ENCODE measurements around the gene ARFGEF2.

ARFGEF2 gene

DNA sequence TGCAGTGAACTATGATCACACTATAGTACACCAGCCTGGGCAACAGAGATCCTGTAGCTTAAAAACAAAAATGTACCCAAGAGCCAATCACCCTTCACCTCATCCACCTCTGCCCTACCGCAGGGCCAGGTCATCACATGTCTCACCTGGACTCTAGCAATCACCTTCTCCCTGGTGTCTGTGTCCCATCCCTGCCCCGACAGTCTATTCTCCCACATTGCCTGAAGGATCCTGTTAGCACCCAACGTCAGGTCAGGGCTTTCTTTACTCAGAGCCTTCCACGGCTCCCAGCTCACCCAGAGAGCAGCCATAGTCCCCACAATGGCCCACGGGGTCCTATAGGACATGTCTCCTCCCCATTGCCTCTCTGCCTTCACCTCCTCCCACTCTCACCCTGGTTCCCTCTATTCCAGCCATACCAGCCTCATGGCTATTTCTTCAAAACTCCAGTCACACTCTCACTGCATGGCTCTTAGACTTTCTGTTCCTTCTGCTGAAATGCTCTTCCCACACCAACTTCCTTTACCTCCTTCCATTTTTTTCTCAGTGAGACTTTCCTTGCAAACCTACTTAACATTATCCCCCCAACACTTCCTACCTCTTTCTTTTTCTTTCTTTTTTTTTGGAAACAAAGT lies 22.5 kb upstream of the ARFGEF2 start:
- DNase-seq (ENCODE audit: low spot score): no peak

- DNase-seq (ENCODE audit: low spot score): no peak
Measured at GRCh38 chr20:48899881-48900280, 21.6 kb upstream of the ARFGEF2 start.

- no peak for DNase-seq (ENCODE audit: low spot score)
Measured at GRCh38 chr20:48901326-48901725, 20.2 kb upstream of the ARFGEF2 start.

DNA sequence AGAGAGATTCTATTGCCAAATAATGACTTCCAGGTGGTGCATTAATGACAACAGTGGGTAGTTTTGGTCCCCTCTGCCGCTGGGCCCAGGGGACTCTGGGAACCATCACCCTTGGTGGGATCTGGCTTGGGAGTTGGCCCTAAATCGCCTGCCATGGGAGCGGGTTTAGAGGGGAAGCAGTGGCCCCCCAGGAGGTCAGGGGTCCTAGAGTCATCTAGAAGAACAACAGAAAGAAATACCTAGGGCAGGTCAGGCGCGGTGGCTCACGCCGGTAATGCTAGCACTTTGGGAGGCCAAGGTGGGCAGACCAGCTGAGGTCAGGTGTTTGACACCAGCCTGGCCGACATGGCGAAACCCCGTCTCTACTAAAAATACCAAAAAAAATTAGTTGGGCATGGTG lies 17.8 kb upstream of the ARFGEF2 start:
- DNase-seq (ENCODE audit: low spot score): no peak

DNA sequence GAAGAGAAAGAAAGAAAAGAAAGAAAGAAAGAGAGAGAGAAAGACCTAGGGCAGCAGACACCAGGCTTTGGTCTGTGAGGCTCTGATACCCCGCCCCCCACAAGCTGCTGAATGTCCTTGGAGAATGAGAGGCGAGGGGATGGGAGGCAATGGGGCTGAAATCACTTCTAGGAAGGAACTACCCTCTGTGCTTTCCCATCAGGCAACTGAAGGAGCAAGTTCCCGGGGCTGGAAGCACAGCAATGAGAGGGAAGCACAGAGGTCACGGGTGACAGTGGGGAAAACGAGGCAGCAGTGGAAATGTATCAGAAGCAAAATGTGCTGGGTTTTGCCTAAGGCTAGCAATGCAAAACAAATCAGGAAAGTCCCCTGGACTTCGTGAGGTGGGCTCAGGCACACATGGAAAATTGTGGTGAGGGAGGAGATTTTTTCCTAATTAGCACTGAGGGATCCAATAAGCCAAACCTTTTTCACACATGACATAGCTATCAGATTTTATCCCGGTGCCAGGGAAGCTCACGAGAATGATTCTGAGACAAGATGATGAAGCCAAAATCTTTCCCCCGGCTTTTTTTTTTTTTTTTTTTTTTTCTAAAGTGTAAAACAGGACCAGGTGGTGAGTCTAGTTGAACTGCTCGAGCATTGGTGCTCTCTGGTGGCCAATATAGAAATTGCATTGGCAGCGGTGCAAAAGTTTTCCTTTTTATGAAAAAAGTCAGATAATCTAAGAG lies 16.8 kb upstream of the ARFGEF2 start:
- DNase-seq (ENCODE audit: low spot score): peak; percentile 78

DNA sequence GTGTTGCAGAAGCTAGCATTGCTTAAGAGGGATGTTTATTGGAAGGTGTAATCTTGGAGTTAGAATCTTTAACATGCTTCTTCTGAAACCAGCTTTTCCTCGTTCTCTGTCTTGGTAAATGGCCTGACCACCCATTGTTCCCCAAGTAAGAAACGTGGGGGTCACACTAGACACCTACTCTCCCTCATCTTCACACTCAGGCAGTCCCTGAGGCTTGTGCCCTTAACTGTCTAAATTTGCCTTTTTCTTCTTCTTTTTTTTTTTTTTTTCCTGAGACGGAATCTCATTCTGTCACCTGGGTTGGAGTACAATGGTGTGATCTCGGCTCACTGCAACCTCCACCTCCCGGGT lies 16.2 kb upstream of the ARFGEF2 start:
- DNase-seq (ENCODE audit: low spot score): no peak

DNA sequence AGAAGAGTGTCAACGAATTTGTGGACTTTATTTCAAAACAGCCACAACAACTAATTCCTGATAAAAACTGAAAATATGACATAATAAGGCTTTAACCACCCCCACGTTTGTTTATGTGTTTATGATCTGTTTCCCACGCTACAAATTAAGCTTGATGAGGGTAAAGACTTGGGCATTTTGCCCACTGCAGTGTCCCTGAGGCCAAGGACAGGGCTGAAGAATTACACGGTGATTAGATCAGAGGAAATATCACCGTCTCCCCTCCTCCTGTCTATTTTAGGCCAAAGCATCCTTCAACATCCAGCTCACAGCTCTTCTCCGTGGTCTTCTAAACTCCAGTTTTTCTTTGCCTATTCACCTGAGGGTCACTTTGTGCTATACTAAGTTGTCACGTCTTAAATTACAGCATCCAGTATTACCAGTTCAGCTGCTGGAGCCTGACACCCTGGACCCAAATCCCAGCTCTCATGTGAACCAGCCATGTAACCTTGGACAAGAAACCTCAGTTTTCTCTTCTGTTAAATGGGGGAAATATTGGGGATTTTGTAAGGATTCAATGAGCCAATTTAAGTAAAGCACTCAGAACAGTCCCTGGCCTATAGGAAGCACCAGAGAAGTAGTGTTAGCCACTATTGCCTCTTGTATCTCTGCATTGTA lies 15.2 kb upstream of the ARFGEF2 start:
- no peak for DNase-seq (ENCODE audit: low spot score)

- DNase-seq (ENCODE audit: low spot score): peak; percentile 27
Measured at GRCh38 chr20:48908656-48909319, 12.7 kb upstream of the ARFGEF2 start.

DNA sequence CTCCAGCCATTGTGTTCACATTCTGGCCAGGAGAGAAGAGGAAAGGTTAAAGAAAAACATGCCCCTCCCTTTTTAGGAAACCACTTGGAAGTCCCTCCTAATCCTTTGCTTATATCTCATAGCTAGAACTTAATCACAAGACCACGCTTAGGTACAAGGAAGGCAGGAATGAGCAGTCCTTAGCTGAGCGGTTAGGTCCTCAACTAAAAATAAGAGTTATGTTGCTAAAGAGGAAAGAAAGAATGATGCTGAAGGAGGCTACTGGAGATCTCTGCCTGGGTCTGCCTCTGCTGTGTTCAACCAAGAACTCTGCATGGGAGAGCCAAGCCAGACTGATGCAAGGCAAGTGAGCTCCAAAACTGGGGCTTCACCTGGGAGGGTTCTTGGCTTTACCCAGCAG lies 11.6 kb upstream of the ARFGEF2 start:
- peak; percentile 28 for DNase-seq (ENCODE audit: low spot score)

DNA sequence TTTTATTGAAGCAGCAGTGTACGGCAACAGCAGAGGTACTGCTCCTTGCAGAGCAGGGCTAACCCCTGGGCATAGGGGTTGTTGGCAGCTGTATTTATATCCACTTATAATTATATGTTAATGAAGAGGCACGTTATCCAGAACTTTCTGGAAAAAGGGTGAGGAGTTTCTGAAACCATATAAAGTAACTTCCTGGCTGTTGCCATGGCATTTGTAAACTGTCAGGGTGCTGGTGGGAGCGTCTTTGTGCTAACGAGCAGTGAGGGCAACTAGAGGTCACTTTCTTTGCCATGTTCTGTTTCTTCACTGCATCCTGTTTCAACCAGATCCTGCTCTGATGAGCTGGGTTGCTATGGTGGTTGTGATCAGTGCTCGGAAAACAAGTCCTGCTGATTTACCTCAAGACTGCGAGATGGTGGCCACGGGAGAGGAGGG lies 11.1 kb upstream of the ARFGEF2 start:
- DNase-seq (ENCODE audit: low spot score): peak; percentile 19

GRCh38 chr20:48912065-48912464 lies 9.4 kb upstream of the ARFGEF2 start:
- no peak for DNase-seq (ENCODE audit: low spot score)

- no peak for DNase-seq (ENCODE audit: low spot score)
Measured at GRCh38 chr20:48916699-48917098, 4.8 kb upstream of the ARFGEF2 start.

GRCh38 chr20:48919336-48919881 lies 2.1 kb upstream of the ARFGEF2 start:
- DNase-seq (ENCODE audit: low spot score): no peak

DNA sequence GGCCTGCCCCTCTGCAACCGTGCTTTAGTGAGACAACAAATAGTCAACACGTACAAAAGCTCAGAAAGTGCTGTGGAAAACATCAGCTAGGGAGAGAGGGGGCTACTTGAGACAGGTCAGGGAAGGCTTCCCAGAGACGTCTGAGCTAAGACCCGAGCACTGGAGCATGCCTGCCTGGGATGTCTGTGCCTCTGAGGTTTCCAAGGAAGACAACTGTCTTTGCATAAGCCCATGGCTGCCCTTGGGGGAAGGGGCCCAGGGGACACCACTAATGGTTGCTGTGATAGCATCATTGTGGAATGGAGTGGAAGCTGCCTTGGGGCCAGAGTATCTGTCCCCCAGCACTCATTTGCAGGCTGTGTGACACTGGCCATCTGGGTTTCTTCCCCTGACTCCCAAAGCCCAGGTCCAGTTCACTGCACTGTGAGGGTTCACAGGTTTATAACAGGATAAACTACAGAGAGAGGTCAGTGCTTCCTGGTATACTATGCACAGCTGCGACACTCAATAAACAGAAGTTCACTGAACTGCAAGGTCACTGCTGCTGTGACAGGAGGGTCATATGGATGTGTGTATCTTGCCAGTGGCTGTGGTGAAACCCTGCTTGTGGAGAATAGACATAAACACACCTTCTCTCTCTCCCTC lies 1.5 kb upstream of the ARFGEF2 start:
- no peak for DNase-seq (ENCODE audit: low spot score)

DNA sequence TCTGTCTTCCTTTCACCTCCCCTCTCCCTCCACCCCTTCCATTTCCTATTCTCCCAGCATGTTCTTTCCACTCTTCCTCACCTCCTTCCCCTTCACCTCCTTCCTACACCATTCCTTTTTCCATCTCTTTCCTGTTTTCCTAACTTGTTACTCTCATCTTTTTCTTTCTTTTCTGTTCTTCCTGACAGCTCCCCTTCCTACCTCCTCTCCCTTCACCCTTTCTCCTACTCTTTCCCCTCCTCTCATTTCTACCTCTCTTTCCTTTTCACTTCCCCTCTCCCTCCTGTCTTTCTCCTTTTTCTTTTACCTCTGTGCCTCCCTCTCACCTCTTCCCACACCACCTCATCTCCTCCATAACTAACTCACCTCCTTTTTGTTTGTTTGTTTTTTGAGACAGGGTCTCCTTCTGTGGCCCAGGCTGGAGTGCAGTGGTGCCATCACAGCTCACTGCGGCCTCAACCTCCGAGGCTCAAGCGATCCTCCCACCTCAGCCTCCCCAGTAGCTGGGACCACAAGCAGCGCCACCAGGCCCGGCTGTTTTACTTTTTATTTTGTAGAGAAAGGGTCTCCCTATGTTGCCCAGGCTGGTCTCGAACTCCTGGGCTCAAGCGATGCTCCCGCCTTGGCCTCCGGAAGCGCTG lies 864 bp upstream of the ARFGEF2 start:
- no peak for DNase-seq (ENCODE audit: low spot score)

DNA sequence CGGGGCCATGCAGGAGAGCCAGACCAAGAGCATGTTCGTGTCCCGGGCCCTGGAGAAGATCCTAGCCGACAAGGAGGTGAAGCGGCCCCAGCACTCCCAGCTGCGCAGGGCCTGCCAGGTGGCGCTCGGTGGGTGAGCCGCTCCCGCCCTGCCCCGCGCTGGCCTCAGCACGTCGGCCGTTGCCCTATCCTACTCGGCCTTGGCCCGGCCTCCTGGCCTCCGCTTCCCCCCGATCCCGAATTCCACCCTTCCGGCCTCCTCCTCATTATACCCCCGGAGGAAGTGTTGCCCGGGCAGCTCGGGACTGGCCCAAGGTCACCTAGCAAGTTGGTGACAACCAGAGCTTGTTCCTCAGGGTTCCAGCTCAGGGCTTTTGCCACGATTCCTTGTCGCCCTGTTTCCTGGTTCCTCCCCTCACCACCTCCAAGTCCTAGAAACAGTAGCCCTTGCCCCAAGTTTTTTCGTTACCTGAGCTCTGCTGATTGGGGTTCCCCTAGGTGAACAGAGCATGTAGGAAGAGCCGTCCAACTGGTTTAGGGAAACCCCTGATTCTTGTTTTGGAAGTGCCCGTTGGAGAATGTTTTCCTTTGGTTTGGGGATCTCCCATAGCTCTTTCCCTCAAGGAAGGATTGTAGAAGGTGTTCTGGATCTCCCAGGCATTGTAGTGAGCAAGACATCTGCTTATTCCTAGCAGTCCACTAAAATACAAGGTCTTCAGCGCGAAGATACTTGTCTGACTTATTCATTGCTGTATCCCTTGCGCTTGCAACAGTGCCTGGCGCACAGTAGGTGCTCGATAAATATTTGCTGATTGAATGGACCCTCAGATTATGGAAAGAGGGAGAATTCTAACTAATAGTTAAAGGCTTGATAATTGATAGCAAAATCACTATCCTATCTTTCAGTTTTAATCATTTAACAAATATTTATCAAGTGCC lies 641 bp downstream of the ARFGEF2 start:
- no peak for DNase-seq (ENCODE audit: low spot score)

DNA sequence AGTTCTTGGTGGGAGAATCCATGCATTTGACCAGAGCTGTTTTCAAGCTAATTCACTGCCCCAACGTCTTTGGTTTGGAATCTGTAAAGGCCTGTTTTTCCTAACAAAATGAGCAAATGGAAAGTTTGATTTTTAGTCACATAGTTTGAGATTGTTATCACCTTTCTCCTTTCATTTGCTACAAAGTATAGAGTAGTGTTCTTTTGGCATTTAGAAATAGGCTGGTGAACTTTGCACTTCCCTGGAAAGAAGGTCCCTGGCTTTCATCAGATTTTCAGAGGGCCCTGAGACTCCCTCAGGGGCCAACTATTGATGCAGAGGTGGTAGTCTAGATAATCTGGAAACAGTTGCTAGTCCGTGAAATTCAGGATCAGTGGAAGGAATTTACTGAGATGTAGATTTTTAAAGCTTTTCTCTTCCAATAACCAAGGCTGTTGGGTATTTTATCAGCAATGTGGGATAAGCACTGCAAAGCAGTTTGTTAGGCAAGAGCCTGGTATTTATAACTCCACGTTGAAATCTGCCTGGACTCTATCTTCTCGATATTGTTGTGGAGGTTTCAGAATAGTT lies 1.7 kb downstream of the ARFGEF2 start:
- DNase-seq (ENCODE audit: low spot score): no peak

- no peak for DNase-seq (ENCODE audit: low spot score)
Measured at GRCh38 chr20:48924756-48925109, 3.2 kb downstream of the ARFGEF2 start.

GRCh38 chr20:48926267-48926666 lies 4.8 kb downstream of the ARFGEF2 start:
- no peak for DNase-seq (ENCODE audit: low spot score)

DNA sequence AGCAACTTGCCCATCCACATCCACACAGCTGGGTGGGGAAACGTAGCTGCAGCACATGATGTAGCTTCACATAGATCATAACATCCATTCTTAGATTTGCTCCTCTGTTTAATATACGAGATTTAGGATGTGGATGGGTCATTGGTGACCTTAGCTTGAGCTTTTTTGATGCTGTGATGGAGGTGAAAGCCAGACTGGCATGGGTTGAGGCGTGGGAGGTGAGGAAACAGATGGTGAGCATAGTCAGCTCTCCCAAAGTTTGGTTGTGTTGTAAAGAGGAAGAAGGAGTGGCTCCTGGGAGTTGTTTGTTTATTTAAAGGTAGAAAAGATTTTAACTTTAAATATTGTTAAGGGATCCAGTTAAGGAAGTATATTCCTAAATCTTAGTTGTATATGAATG lies 5.3 kb downstream of the ARFGEF2 start:
- no peak for DNase-seq (ENCODE audit: low spot score)
